ENCODE results near the gene KIF5A.

KIF5A gene

DNA sequence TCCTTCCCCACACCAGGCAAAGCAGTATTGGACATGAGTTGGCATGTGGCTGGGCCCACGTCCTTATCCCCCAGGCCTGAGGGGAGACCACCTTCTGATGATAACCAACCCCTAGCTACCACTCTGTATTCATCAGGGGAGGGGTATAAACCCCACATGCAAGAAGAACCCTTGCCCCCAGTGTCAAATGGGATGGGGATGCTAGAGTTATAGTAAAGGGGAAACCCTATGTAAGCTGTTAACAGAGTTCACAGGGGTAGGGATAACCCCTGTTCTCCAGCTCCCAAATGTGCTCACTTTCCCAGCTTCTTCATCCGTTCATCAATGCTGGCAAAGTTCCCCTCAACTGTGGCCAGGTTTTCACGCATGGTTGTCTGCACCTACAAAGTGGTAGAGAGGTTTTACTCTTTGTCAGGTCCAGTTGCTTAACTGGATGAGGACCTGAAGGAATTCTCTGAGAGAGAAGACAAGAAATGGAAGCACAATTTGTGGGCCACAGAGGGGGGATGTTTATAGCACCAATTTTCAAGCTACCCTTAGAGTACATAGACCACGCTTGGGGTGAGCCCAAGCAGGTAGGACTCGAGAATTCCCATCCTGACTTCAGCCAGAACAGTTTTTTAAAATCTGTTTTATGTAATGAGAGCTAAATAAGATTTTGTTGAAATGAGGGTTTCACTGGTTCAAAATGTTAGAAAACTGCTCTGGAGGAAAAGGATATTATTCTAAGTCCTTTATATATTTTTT lies 19.3 kb upstream of the KIF5A start:
- DNase-seq, result no peak
- in situ Hi-C loops (cut with MboI; ENCODE audit: low pct_unique_long_range_greater_than_20kb, low sequenced_read_pairs), result no loop called here

DNA sequence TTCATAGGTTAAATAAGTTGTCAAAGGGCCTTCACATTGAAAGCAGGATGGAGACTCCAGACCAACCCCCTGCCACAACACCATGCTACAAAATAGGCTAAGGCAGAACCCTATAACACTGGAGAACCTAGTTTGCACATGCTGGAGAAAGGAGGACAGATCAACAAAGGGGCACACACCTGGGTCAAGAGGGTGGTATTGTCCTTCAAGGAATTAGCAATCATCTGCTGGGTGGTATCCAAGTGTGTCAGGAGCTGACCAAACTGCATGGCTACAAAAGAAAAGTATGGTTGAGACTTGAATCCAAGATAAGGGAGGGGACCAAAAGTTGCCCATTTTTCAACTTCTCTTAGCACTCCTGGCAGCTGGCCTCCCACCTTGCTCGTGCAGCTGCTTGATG lies 18.0 kb upstream of the KIF5A start:
- in situ Hi-C loops (cut with MboI; ENCODE audit: low pct_unique_long_range_greater_than_20kb, low sequenced_read_pairs), result no loop called here

DNA sequence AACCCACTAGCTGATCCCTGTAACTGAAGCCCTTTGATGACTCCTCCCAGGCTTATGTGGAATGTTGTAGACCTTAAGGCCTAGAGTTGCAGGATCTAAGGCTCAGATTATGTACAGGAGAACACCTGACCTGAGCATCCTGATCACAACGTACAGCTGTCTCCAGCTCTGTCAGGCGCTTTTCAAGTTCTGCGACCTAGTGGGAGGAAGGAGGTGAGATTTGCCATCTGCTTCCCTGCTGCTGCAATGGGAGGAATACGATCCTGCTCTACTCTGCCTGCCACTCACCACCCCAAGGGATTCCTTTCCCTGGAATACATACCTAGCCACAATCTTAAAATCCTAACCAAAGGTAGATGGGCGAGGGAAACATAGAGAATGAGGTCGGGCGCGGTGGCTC lies 16.7 kb upstream of the KIF5A start:
- in situ Hi-C loops (cut with MboI; ENCODE audit: low pct_unique_long_range_greater_than_20kb, low sequenced_read_pairs), result no loop called here

More for the DNA sequence above, 18.0 kb upstream of the KIF5A start:
- no peak for DNase-seq

DNA sequence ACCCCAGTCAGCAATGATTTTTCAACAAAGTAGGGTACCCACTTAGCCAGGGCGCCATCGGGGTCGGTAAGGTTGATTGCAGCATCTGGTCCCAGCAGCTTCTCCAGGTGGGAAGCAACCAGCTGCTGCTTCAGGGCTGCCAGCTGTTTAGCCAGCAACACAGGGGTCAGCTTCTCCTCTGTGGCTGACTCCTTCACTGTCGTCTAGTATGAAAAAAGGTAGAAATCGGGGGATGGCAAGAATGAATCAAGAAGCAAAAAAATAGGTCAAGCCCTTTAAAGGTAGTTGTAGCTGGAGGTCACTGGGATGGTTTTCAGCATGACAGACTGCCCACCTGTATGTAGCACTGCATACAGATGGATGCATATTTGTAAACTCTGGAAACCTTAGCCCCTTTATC lies 15.6 kb upstream of the KIF5A start:
- DNase-seq, result no peak
- in situ Hi-C loops (cut with MboI; ENCODE audit: low pct_unique_long_range_greater_than_20kb, low sequenced_read_pairs), result no loop called here

More for the DNA sequence above, 16.7 kb upstream of the KIF5A start:
- DNase-seq, result no peak

DNA sequence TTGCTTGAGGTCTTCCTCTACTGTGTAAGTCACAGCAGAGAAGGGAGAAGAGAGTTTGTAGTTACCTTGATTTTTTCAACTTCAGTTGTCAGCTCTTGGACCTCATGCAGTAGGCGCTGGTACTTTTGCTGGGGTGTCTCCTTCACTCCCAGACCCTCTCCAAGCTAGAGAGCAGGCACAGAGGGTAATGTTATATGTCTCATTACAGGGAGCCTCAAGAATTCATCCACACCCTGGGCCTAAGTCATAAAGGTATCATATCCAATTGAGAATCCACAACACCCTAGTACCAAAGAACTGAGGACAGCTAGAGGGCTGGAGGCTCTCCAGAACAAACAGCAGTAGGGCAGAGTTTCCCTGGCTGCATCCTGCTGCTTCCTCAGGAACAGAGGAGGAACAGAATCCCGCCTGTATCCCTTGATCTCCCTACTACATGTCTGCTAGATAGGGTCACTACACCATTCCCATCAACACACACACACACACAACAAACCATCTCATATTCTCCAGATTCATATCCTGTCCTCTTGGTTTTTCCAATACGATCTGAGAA lies 14.8 kb upstream of the KIF5A start:
- no peak for DNase-seq
- in situ Hi-C loops (cut with MboI; ENCODE audit: low pct_unique_long_range_greater_than_20kb, low sequenced_read_pairs), result no loop called here

DNA sequence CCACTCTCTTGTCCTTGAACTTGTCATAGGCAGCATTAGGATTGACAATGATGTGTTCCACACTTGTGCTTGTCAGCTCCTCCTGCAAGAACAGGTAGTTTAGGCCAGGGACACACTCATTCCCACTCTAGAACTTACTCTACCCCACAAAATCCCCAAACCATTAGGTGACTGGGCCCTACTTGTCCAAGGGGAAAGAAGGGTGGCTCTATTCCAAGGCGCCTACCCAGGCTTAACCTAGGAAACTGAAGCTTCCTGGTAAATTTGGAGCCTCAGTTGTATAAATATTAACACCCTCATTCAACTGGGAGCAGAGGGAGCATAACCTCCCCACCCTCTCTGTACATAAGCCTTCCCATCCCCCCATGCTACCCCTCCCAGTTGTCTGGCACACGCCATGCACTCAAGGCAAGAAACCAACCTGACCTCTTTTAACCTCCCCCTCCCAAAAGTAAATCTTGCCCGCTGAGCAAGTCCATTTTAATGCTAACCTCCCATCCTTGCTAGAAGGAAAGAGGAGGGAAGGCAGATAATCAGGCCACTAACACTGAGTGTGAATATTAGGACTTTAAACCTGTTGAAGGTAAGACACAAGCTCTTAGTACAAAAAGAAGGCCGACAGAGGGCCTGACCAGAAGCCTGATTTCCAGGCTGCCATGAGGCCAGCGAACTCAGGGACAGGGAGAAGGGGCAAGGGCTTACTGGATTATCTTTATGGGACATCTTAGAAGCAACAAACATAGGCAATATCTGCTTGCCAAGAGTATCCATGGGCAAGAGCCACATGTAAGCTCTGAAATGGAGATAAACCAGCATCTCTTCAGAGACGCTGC lies 13.9 kb upstream of the KIF5A start:
- in situ Hi-C loops (cut with MboI; ENCODE audit: low pct_unique_long_range_greater_than_20kb, low sequenced_read_pairs), result no loop called here
- no peak for DNase-seq

DNA sequence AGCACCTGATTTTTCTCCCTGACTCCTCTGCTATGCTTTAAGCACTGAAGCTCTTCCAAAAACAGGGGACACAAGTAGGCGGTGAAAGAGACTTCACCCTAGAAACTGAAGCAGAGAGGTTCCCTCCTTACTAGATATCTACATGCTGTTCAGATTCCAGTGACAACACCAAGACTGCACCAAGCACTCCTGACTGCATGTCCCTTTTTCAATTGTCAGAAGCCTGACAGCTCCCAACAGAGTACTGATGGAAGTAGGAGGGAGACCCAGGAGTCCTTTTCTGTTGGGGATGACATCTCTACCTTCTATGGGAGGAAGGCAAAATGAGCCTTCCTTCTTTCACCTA lies 13.3 kb upstream of the KIF5A start:
- no peak for DNase-seq
- in situ Hi-C loops (cut with MboI; ENCODE audit: low pct_unique_long_range_greater_than_20kb, low sequenced_read_pairs), result no loop called here

DNA sequence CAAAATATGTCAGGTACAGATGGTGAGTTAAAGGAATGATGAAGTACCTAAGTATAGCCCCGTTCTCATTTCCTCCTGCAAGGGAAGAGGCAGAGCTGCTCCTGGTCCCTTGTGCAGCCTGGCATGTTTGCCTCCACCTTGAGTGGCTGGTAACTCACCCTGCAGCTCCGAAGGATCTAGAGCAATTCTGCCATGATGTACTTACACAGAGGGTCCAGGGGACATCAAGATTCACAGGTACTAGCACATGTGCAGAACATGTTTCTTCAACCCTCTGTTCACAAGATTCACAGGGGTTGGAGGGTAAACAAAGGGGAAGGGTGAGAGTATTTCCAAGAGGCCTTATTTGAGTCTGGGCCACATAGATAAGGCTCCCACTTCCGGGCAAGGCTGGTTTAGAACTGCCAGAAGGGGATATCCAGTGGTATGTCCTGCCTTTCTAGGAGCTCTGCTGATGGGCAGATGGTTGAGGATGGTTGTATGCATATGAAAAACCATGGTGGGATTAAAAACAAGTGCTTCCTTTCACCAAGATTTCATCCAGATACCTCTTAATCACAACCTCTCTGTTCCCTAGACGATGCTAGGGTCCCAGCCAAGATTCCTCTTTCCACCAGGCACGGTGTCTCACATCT lies 10.6 kb upstream of the KIF5A start:
- in situ Hi-C loops (cut with MboI; ENCODE audit: low pct_unique_long_range_greater_than_20kb, low sequenced_read_pairs), result no loop called here
- DNase-seq, result no peak

DNA sequence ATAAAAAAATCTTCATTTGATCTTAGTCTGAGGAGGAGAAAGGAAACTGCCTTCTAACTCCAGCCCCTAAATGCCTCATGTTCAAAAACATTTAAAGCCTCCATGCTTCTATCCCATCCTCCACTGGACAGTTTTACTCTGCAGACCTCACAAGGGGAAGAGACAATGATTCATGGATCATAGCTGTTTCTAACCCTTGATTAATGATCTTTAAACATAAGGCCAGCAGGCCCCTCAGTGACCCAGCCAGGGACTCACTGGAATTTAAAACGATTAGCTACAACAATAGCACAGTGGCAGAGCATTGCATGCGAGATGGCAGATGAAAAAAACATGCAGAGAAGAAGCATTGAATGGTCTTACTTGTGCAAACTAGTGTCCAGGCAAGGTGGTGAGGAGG lies 8.8 kb upstream of the KIF5A start:
- no peak for DNase-seq
- in situ Hi-C loops (cut with MboI; ENCODE audit: low pct_unique_long_range_greater_than_20kb, low sequenced_read_pairs), result no loop called here

DNA sequence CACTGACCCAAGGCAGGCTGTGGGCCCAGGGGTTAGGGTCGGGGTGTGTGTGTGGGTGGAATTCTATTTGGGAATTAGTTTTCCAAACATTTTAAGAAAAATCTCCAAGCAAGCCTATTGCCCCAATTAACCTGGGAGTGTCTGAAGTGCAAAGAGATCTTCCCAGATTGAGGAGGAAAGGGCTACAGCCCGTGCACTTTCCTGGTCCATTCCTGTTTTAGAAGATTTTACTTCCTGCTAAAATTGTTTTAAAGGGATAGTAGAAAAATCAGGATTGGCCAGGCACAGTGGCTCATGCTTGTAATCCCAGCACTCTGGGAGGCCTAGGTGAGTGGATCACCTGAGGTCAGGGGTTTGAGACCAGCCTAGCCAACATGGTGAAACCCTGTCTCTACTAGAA lies 8.1 kb upstream of the KIF5A start:
- no peak for DNase-seq
- in situ Hi-C loops (cut with MboI; ENCODE audit: low pct_unique_long_range_greater_than_20kb, low sequenced_read_pairs), result no loop called here

DNA sequence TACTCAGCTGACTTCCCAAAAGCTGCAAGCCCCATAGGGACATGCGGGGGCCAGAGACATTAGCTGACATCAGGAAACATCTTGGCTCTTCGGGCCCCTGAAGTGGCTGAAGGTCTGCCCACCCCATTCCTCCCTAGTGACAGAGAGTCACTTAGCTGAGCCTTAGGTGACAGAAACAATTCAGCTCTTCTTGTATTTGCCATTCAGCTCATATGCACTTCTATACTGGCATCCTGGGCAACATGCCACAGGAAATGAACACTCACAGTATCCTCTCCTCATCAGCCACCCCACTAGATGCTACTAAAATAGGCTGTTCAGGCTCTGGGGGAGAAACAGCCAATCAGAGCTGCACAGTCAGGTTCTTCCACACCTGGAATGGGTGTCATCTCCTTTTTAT lies 6.3 kb upstream of the KIF5A start:
- no peak for DNase-seq
- in situ Hi-C loops (cut with MboI; ENCODE audit: low pct_unique_long_range_greater_than_20kb, low sequenced_read_pairs), result no loop called here

DNA sequence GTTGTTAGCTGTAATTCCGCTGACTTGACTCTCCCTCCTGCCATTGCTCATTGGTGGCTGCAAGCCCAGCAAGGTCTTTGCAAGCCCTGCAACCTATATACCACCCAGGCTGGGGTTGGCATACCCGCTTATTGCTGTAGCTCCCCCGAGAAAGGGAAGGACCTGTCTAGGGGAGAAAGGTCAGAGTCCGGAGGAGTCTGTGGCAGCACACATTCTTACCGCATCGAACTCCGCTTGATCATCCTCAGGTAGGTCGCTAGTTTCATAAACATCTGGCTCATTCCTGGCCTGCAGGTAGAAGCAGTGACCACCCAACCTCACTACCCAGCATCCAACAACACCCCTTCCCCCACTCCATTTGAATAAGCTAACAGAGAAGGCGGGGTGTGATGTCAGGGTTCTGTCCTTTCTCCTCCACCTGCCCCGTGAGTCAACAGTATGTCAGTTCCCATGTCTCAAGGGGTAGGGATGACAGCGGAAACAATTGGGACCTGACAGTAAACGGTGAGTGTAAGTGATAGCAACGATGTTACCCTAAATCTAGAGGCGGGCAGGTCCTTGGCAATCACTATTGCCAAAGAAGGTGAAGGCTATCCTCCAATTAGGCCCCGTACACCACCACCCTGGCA lies 3.9 kb upstream of the KIF5A start:
- no peak for DNase-seq

DNA sequence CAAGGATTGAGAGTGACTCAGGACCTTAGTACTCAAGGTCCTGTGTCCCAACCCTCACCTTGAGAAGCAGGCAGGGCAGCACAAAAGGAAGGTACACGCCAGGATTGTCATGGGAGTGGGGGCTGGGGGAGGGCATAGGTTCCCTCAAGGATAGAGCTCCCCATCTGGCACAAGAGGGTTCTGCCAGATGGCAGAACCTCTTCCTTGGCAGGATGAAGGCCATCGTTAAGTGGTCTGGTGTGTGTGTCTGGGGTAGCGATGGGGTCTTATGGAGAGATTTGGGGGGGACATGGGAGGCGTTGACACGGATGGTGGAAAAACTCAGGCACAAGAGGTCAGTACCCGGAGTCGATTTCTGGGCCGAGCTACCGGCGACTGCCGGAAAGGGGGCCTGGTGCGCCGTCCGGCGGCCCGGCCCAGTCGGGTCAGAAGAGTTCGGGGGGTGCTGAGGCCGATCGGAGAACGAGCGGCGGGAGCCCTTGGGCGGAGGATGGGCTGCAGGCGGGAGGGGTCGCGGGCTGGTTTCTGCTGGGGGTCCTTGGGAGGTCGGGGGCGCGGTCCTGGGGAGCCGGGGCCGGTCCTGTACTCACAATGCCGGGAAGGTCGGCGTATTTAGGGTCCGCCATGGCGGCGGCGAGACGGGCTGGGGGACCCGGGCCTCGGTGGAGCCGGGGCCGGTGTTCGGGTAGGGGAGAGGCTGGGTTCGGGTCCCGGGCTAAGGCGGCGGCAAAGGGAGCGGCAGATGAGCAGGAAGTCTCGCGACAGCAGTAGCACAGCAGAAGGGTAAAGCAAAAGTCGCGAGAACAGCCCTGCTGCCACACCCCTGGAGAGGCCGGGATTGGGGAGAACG lies 3.2 kb upstream of the KIF5A start, which contains the start of gene DCTN2:
Gene DCTN2, minus strand, starts transcription at position 755 of the 850 bp plus-strand sequence. Its CDS starts 129 bp downstream, at position 626.
- DNase-seq, result peak; percentile 98
- in situ Hi-C loops (cut with MboI; ENCODE audit: low pct_unique_long_range_greater_than_20kb, low sequenced_read_pairs), result no loop called here

More for the DNA sequence above, 3.9 kb upstream of the KIF5A start:
- in situ Hi-C loops (cut with MboI; ENCODE audit: low pct_unique_long_range_greater_than_20kb, low sequenced_read_pairs), result no loop called here

DNA sequence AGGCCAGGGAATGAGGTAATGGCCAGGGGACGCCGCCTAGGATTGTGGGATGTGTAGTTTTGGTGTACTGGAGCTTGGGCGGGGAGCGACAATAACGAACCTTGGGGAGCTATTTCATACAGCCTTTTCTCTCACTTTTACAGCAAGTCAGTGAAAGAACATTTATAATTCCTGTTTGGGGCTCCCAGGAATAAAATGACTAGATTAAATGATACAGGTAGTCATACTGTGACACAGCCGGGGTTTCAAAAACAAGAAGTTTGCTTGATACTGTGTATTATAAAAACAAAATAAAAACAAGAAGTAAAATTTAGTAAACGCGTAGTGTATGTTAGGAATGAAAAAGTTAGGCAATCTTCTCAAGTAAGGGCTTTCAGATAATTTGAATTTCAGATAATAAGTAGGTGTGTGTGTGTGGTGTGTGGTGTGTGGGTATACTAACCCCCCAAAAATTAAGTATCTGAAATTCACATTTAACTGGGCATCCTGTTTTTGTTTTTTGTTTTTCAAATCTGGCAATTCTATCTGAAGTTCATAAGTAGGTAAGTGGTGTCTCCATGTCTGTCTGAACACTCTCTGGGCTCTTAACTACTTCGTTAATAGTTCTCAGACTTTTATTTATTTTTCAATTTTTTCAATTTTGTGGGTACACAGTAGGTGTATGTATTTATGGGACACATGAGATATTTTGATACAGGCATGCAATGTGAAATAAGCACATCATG lies 2.4 kb upstream of the KIF5A start:
- no peak for DNase-seq
- in situ Hi-C loops (cut with MboI; ENCODE audit: low pct_unique_long_range_greater_than_20kb, low sequenced_read_pairs), result no loop called here

DNA sequence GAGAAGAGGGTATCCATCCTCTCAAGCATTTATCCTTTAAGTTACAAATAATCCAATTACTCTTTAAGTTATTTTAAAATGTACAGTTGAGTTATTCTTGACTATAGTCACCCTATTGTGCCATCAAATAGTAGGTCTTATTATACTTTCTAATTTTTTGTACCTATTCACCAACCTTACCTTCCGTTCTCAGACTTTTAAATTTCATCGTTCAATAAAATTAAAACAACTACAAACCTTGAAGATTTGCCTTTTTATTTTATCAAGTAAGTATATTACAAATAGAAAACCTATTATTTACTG lies 1.9 kb upstream of the KIF5A start:
- in situ Hi-C loops (cut with MboI; ENCODE audit: low pct_unique_long_range_greater_than_20kb, low sequenced_read_pairs), result no loop called here

DNA sequence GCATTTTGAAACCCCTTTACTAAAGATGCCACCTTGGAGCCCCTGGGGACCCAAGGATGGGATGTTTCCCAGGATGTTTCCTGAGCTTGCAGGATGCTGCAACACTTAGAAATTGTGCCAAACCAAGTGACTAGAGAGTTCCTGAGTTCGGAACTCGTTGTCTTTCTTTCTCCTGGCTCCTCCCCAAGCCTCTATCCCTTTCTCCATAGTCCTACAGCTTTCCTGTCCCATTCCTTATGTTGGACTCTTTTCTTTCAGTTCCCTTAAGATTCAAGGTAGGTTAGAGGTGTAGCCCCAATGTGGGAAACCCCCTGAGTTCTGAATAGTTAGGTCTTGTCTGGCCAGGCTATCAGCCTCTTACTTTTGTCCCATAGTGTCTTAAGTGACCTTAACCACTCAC lies 1.4 kb upstream of the KIF5A start:
- no peak for DNase-seq
- in situ Hi-C loops (cut with MboI; ENCODE audit: low pct_unique_long_range_greater_than_20kb, low sequenced_read_pairs), result no loop called here

More for the DNA sequence above, 1.9 kb upstream of the KIF5A start:
- no peak for DNase-seq

DNA sequence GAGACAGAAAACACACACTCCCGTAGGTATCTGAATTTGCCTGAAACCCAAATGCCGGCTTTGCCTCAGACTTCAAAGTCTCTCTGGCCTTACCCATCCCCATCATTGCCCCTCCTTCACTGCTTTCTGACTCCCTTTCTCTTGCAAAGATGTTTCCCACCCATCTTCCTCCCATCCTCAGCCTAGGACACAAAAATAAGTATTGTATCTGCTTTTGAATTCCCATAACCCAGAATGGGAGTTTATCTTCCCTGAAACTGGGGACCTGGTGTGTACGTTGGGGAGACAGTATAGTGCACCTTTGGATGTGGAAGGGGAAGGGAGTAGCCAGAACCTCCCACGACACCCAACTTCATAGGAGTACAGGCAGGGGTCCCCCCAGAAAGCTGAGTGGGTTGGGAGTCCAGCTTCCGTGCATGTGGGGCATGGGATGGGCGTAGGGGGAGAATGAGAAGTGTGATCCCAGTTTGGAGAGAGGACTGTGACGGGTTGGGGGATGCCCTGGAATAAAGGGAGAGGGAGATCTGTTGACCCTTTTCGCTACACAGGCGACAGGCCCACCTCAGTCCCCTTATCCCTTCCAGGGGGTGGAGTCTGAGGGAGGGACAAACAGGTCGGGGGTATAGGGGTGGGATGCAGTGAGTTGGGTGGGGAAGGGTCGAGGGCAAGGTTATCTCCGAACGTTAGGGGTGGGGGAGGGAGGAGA lies 488 bp upstream of the KIF5A start:
- in situ Hi-C loops (cut with MboI; ENCODE audit: low pct_unique_long_range_greater_than_20kb, low sequenced_read_pairs), result no loop called here
- DNase-seq, result no peak
